DOHH2 (cell line): Measurements from ENCODE around the gene NAALADL2.

Experiments
- CTCF ChIP-seq: fragments of 200-600 bp; sonication (generic); IDR thresholded peaks from one replicate; pipeline ENCODE4 v1.5.1; 2014; ENCODE audit warnings: antibody characterized with exemption, mild to moderate bottlenecking, low read depth, low read length; ENCODE audit not compliant: poor library complexity, severe bottlenecking
- EZH2phosphoT487 ChIP-seq: fragments of 200-600 bp; sonication (generic); IDR thresholded peaks from 2 replicates; pipeline ENCODE4 v1.6.1; 2017; ENCODE audit warnings: borderline replicate concordance, mild to moderate bottlenecking, antibody characterized with exemption, low read length, moderate library complexity, mixed read lengths

- TF ChIP-seq CTCF (no peak), EZH2phosphoT487 (no peak)
Observed at GRCh38 chr3:175358935-175359334, 499.8 kb downstream of the NAALADL2 start.
